Ishikawa (cell line): ENCODE data around the gene PDZRN3.

Source experiments
- CEBPB ChIP-seq: IDR thresholded peaks from 2 replicates; pipeline ENCODE4 v1.6.1; 2012
- CREB1 ChIP-seq: IDR thresholded peaks from 2 replicates; pipeline ENCODE4 v1.6.1; 2012; ENCODE audit warnings: low read depth
- EGR1 ChIP-seq: IDR thresholded peaks from 2 replicates; pipeline ENCODE4 v1.6.1; 2012
- EP300 ChIP-seq: IDR thresholded peaks from 2 replicates; pipeline ENCODE4 v1.6.1; 2012; ENCODE audit warnings: borderline replicate concordance
- MAX ChIP-seq: IDR thresholded peaks from 2 replicates; pipeline ENCODE4 v1.6.1; 2012
- NFIC ChIP-seq: IDR thresholded peaks from 2 replicates; pipeline ENCODE4 v1.6.1; 2012
- TAF1 ChIP-seq: IDR thresholded peaks from 2 replicates; pipeline ENCODE4 v1.6.1; 2012; ENCODE audit warnings: low read depth, mild to moderate bottlenecking
- YY1 ChIP-seq: IDR thresholded peaks from 2 replicates; pipeline ENCODE4 v1.6.1; 2012; ENCODE audit warnings: low read depth

DNA sequence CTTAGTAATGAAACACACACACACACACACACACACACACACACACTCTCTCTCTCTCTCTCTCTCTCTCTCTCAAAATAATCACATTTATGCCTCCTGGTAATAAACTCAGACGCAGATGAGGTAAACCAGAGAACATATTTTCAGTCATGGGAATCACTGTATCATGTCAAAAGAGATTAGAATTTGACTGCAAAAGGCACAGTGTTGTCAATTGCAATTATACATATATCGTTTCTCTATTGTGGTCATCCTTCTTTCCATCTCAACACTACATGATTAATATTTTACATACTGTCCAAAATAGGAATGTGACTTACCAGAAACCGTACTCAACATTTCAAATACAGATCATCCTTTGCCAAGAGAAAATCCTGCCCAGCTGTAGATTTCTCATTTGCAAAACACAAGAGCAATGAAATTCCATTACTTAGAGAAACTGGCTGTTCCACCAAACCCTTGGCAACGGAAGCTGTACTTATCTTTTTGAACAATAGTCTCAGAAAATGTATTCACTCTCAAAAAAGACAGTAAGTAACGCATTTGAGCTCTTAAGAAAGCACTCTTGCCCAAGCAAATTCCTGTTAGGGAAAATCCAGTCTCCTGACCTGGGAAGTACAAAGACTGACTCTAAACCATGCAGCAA, 24.3 kb downstream of the PDZRN3 start:
- TF ChIP-seq NFIC (no peak), CEBPB (no peak), EGR1 (no peak), TAF1 (no peak), MAX (no peak), CREB1 (no peak), YY1 (no peak), EP300 (no peak)
